ENCODE results near the gene NKAIN2. TPM values are rescaled to one million over a fixed set of nuclear protein-coding genes. Genes with fewer than 3 reads are reported as not detected.

Gene NKAIN2
- total RNA-seq, 1 experiment from 2014 or later = not detected

- Histone ChIP-seq H2AFZ (ENCODE audit: low read depth, low read length, poor library complexity, severe bottlenecking) (no peak overlapping the region), H3K27me3 (ENCODE audit: insufficient read depth, low read length) (no peaks in the 10 kb centered on the region), H4K20me1 (ENCODE audit: insufficient read depth) (no peaks in the 10 kb centered on the region), H3K79me2 (ENCODE audit: insufficient read depth, low read length) (no peaks in the 10 kb centered on the region), H3K4me3 (replicated peaks in 1 of 2; ENCODE audit: low read depth in 1 of 2, low read length in 2 of 2) (no peak overlapping the region), H3K4me2 (ENCODE audit: low read length) (no peak overlapping the region), H3K9me2 (ENCODE audit: insufficient read depth) (no peaks in the 10 kb centered on the region), H3K9ac (ENCODE audit: low read length) (no peak overlapping the region), H3K4me1 (ENCODE audit: control insufficient read depth in 1 of 2, insufficient read depth in 2 of 2, low read length in 2 of 2) (no peaks in the 10 kb centered on the region), H3K36me3 (ENCODE audit: control insufficient read depth in 1 of 2, insufficient read depth in 2 of 2, low read length in 2 of 2) (no peaks in the 10 kb centered on the region), H3K9me3 (ENCODE audit: control insufficient read depth in 1 of 2, insufficient read depth in 1 of 2, low read depth in 1 of 2, low read length in 2 of 2) (no peaks in the 10 kb centered on the region), H3K27ac (ENCODE audit: low read depth, low read length) (no peak overlapping the region)
- no peak for TF ChIP-seq EZH2 (IDR thresholded peaks at IDR 0.05)
- TF ChIP-seq EZH2phosphoT487 (IDR thresholded peaks at IDR 0.05; ENCODE audit: borderline replicate concordance) = no peak
- DNase-seq (ENCODE audit: low read depth, low spot score) (no peak), ATAC-seq (no peak)
- ChIA-PET POLR2A (no interaction called here), CTCF (no interaction called here), RAD21 (ENCODE audit: low non-redundant PET in 1 of 2, low total read pairs in 2 of 2, uncharacterized antibody in 2 of 2, unreplicated experiment in 2 of 2) (no interaction called here)
- BruUV-seq (replicated peaks) = no TSS peak
- intact Hi-C loops (cut with micrococcal nuclease) = no loop called here
These were observed 627.2 kb downstream of the NKAIN2 start for GRCh38 chr6:124430740-124431318.

GRCh38 chr6:124432620-124433019, 629.0 kb downstream of the NKAIN2 start:
- Histone ChIP-seq H3K27ac (ENCODE audit: low read depth, low read length) (no peak overlapping the region), H4K20me1 (ENCODE audit: insufficient read depth) (no peaks in the 10 kb centered on the region), H3K9ac (ENCODE audit: low read length) (no peak overlapping the region), H3K9me2 (ENCODE audit: insufficient read depth) (no peaks in the 10 kb centered on the region), H3K79me2 (ENCODE audit: insufficient read depth, low read length) (no peaks in the 10 kb centered on the region), H3K4me3 (replicated peaks in 1 of 2; ENCODE audit: low read depth in 1 of 2, low read length in 2 of 2) (no peak overlapping the region), H3K27me3 (ENCODE audit: insufficient read depth, low read length) (no peaks in the 10 kb centered on the region), H2AFZ (ENCODE audit: low read depth, low read length, poor library complexity, severe bottlenecking) (no peak overlapping the region), H3K4me1 (ENCODE audit: control insufficient read depth in 1 of 2, insufficient read depth in 2 of 2, low read length in 2 of 2) (no peaks in the 10 kb centered on the region), H3K4me2 (ENCODE audit: low read length) (no peak overlapping the region), H3K9me3 (ENCODE audit: control insufficient read depth in 1 of 2, insufficient read depth in 1 of 2, low read depth in 1 of 2, low read length in 2 of 2) (no peaks in the 10 kb centered on the region), H3K36me3 (ENCODE audit: control insufficient read depth in 1 of 2, insufficient read depth in 2 of 2, low read length in 2 of 2) (no peaks in the 10 kb centered on the region)
- CTCF ChIA-PET = no interaction called here
- ATAC-seq (no peak), DNase-seq (ENCODE audit: low read depth, low spot score) (no peak)
- intact Hi-C loops (cut with micrococcal nuclease) = no loop called here
- POLR2A ChIA-PET = no interaction called here
- TF ChIP-seq EZH2phosphoT487 (IDR thresholded peaks at IDR 0.05; ENCODE audit: borderline replicate concordance) = no peak
- TF ChIP-seq CTCF (IDR thresholded peaks at IDR 0.05 in 2 of 3, conservative IDR thresholded peaks at IDR 0.05 in 1 of 3; ENCODE audit: borderline replicate concordance in 1 of 3, insufficient read depth in 1 of 3, low read depth in 2 of 3, low read length in 2 of 3) = no peak
- TF ChIP-seq CEBPB (IDR thresholded peaks at IDR 0.05; ENCODE audit: low read depth) = no peak
- no peak for TF ChIP-seq ZNF274 (IDR thresholded peaks at IDR 0.05; ENCODE audit: low read depth, low read length)
- TF ChIP-seq ZFX (IDR thresholded peaks at IDR 0.05) = no peak
- no peak for TF ChIP-seq REST (IDR thresholded peaks at IDR 0.05; ENCODE audit: low read depth)
- BruUV-seq (replicated peaks) = no TSS peak
- RAD21 ChIA-PET (ENCODE audit: low non-redundant PET in 1 of 2, low total read pairs in 2 of 2, uncharacterized antibody in 2 of 2, unreplicated experiment in 2 of 2) = no interaction called here
